H1 (cell line): ENCODE results near the gene SLC39A11.

Source experiments
- CTCF ChIP-seq, 3 experiments: IDR thresholded peaks; 1 replicate in 2 of 3; 2 replicates in 1 of 3; pipeline versions ENCODE4 v1.5.1 to v1.6.1; 2011; ENCODE audit warnings: low read length in 3 of 3, mild to moderate bottlenecking in 3 of 3, inconsistent platforms in 2 of 3, low read depth in 1 of 3, moderate library complexity in 1 of 3; ENCODE audit not compliant: insufficient read depth in 1 of 3; ENCODE audit errors: control extremely low read depth in 1 of 3
- RFX5 ChIP-seq: IDR thresholded peaks from 2 replicates; pipeline ENCODE4 v1.6.1; 2011; ENCODE audit warnings: low read depth, low read length, improper control_type of control experiment, borderline replicate concordance
- RNF2 ChIP-seq: fragments of 200-900, 300-1000 bp; sonication (generic); IDR thresholded peaks from 2 replicates; pipeline ENCODE4 v1.7.1; 2016; ENCODE audit warnings: borderline replicate concordance, low read depth, mild to moderate bottlenecking, antibody characterized with exemption, low read length; ENCODE audit not compliant: poor library complexity, severe bottlenecking; ENCODE audit errors: missing control alignments

GRCh38 chr17:72930031-72930430 is 162.5 kb downstream of the SLC39A11 start:
- no peak for TF ChIP-seq RNF2
- TF ChIP-seq RFX5, result no peak
- no peak for TF ChIP-seq CTCF (IDR thresholded peaks at IDR 0.05; ENCODE audit: control extremely low read depth in 1 of 3, insufficient read depth in 1 of 3, low read depth in 1 of 3, low read length in 3 of 3)
